ENCODE data around the gene HOXD13. TPM values are rescaled to one million over a fixed set of nuclear protein-coding genes. Genes with fewer than 3 reads are reported as not detected.

The HOXD13 gene
- total RNA-seq, 4 donors from 2014 or later: 1.1 TPM; not detected in 3

- TF ChIP-seq CTCF (IDR thresholded peaks at IDR 0.05; ENCODE audit: low read depth): no peak
Observed at GRCh38 chr2:176087330-176088047, 5.0 kb upstream of the HOXD13 start.

GRCh38 chr2:176088048-176088936 is 4.2 kb upstream of the HOXD13 start:
- TF ChIP-seq CTCF (IDR thresholded peaks at IDR 0.05; ENCODE audit: low read depth): no peak

GRCh38 chr2:176088937-176089842 is 3.3 kb upstream of the HOXD13 start:
- no peak for TF ChIP-seq CTCF (IDR thresholded peaks at IDR 0.05; ENCODE audit: low read depth)

GRCh38 chr2:176089843-176090395 is 2.6 kb upstream of the HOXD13 start:
- TF ChIP-seq CTCF (IDR thresholded peaks at IDR 0.05; ENCODE audit: low read depth): no peak

- no peak for TF ChIP-seq CTCF (IDR thresholded peaks at IDR 0.05; ENCODE audit: low read depth)
Observed at GRCh38 chr2:176090862-176091261, 1.7 kb upstream of the HOXD13 start.

- TF ChIP-seq CTCF (IDR thresholded peaks at IDR 0.05; ENCODE audit: low read depth): no peak
Observed at GRCh38 chr2:176091329-176092258, 927 bp upstream of the HOXD13 start.

Measured in subcutaneous adipose tissue (tissue), 4 donors.